HG03469 (cell line): ENCODE results near the gene C20orf173.
"Not testable (repeated sequence)": the region's sequence is repeated elsewhere in the genome, so short reads cannot be mapped to it uniquely, and the experiment has no call there.

Experiments used
- ATAC-seq: cut with Tn5 transposase; IDR thresholded peaks from one replicate; pipeline ENCODE4 v1.9.1; 2021; ENCODE audit warnings: mild to moderate bottlenecking, moderate library complexity, moderate number of reproducible peaks; ENCODE audit not compliant: unreplicated experiment

C20orf173 gene

GRCh38 chr20:35547329-35547728 lies 17.9 kb upstream of the C20orf173 start:
- no peak for ATAC-seq

DNA sequence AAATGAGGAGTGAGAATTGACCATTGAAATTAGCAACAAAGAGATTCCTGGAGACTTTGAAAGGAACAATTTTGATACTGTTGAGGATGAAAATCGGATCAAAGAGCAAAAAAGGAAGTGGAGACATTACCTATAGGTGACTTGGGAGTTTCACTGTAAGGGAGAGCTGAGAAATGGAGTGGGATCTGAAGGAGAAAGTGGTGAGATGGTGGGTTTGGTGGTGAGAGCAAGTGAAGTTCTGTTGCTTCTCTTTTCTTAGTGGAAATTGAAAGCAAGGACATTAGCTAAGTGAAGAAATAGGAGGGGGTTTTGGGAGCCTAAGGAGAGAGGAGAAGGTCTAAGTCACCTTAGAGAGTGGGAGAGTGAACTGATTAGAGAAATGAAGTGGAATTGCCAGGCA lies 16.7 kb upstream of the C20orf173 start:
- ATAC-seq, result no peak

DNA sequence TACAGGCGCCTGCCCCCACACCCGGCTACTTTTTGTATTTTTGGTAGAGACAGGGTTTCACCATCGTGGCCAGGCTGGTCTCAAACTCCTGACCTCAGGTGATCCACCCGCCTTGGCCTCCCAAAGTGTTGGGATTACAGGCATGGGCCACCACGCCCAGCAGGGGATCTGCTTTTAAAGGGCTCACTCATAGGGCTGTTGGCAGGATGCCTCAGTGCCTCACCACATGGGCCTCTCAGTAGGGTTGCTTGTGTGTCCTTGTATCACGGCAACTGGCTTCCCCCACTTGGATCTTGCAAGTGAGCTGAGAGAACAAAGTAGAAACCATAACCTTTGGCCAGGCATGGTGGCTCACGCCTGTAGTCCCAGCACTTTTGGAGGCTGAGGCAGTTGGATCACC lies 15.5 kb upstream of the C20orf173 start:
- not testable (repeated sequence) for ATAC-seq

DNA sequence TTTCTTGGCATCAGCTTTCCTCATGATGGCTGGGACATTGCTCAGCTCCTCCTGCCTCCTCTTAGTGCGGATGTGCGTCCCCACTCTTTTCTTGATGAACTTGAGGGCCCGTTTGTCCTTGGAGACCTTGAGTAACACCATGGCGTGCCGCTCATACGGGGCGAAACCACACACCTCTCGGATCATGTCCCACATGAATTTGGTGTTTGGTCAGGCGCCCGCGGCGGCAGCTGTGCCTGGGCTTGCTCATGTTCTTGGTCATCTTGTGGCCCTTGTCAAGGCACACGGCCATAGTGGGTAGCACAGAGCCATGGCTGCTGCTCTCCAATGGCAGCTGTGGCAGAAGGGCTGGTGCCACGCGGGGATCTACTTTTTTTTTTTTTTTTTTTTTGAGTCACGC lies 15.0 kb upstream of the C20orf173 start:
- ATAC-seq, result no peak

- no peak for ATAC-seq
Observed at GRCh38 chr20:35542990-35543389, 13.5 kb upstream of the C20orf173 start.

DNA sequence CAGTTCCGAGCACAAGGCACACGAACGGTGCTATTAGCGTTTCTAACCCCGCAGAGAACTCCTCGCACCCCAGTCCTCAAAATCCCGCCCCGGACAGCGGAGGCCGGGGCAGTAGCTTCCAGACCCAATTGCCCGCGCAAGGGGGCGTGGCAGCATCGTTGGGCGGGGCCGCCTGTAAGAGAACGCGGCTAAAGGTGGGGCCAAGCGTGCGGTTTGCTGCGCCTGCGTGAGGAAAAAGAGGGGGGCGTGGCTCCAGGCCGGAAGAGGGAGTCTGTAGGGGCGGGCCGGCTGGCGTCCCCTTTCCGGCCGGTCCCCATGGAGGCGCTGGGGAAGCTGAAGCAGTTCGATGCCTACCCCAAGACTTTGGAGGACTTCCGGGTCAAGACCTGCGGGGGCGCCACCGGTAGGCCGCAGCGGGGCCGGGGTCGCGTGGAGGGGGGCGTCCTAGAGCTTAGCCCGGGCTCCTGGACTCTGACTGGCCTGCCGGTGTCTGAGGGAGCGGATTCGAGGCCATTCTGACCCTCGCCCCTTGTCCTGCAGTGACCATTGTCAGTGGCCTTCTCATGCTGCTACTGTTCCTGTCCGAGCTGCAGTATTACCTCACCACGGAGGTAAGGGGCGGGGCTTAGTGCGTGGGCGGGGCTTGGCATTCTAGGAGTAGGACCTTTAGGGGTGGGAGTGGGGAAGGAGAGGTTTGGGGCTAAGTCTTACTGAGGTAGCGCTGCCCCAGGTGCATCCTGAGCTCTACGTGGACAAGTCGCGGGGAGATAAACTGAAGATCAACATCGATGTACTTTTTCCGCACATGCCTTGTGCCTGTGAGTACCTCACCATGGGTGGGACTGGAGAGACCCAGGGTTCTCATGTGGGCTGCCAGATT lies 12.6 kb upstream of the C20orf173 start, which contains the start of gene ERGIC3:
ERGIC3 (plus strand) TSS at position 296 of the 880 bp plus-strand sequence; CDS start at position 316, 20 bp downstream.
- peak; percentile 51 for ATAC-seq

GRCh38 chr20:35541118-35541782 lies 11.8 kb upstream of the C20orf173 start:
- ATAC-seq, result no peak

DNA sequence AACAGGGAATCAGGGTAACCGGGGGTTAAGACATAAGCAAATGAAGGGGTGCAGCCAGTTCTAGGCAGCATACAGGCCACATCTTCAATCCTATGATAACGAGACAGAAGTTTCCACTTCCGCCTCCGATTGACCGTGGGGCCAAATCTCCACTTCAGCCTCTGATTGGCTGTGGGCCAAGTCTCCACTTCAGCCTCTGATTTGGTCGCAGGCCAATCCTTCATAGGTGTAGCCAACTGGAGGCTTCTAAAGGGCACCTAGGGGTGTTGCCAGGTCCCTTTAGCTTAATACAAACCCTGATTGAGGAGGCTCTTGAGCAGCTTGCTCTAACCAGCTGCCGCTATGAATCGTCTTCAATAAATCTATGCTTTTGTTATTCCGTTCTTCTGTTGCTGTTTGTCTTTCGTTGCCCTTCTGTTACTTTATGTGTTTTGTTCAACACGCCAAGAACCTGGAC lies 10.3 kb upstream of the C20orf173 start:
- ATAC-seq, result no peak

- ATAC-seq, result no peak
Observed at GRCh38 chr20:35527122-35527769, 2.2 kb downstream of the C20orf173 start.

DNA sequence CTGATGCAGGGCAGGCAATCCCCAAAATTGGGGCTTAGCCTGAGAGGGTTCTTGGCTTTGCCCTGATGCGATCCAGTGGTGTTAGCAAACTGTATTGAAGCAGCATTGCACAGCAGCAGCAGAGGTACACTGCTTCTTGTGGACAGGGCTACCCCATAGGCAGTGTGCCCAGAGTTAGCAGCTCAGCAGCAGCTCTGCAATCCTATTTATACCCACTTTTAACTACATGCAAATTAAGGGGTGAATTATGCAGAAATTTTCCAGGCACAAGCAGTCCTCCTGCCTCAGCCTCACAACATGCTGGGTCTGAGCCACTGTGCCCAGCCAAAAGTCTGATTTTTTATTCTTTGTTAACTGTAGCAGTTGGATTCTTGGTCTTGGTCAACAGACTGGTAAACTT lies 3.8 kb downstream of the C20orf173 start:
- ATAC-seq, result no peak

- ATAC-seq, result no peak
Observed at GRCh38 chr20:35523298-35523888, 6.1 kb downstream of the C20orf173 start.

- no peak for ATAC-seq
Observed at GRCh38 chr20:35518955-35519354, 10.5 kb downstream of the C20orf173 start.

GRCh38 chr20:35517767-35518166 lies 11.7 kb downstream of the C20orf173 start:
- ATAC-seq, result not testable (repeated sequence)

DNA sequence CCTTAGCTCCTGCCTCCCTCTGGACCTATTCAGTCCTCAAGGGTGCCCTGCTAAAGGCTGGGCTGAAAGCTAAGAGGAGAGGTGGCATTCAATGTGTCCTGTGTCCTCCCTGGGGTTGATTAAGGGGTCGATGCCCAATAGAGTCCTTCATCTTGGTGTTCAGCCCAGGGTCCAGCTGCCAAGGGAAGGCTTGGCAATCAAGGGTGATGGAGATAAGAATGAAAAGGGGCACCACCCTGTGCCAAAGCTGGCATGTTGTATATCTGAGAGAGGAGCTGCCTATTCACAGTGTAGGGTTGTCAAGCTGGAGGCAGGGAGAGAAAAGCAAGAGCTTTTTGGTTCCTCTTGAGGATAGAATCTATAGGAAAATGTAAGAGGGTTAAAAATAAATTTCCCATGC lies 12.3 kb downstream of the C20orf173 start:
- no peak for ATAC-seq

DNA sequence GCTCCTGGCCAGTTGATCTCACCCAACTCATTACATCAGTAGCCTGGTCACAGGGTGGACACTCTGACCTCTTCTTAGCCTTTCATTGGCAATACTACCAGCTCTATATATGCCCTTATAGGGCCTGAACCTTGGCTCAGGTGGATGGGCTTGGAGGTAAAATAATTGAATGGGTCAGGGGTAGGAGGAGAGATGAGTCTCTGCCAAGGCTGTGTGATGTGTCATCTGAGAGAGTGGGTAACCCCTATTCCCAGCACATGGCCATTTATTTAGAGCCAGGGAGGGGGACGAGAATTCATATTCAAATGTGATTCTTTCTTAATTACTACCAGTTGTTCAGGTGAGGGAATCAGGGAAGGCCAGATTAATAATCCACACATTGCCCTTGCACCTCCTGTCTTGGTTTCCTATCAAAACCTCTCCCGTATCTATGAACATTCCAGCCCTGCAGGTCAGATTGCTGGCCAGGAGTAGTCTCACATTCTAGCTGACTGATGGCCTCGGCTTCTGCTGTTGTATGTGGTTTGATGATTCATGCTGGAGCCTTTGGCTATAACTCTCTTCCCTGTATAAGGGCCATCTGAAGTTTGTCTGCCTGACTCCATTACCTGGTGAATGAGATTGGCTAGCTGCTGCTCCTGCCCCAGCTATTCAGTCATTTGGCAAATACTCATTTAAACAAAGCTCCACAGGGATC lies 13.4 kb downstream of the C20orf173 start:
- no peak for ATAC-seq

DNA sequence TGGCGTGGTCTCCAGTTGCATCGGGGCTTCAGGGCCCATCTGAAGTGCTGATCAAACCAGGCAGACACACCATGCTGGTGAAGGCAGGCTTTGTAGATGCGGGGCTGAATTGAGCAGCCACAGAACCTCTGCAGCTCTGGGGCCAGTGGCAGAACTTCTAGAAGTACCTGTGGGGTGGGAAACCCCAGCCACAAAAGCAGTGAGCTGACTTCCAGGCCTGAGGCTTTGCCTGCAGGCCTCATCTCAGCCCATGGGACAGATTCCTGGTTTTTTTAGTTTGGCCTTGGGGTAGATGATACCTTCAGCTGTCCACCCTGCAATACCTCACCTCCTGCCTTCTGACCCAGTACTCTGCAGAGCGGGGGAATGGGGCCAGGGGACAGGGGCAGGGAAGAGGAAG lies 14.1 kb downstream of the C20orf173 start:
- no peak for ATAC-seq

DNA sequence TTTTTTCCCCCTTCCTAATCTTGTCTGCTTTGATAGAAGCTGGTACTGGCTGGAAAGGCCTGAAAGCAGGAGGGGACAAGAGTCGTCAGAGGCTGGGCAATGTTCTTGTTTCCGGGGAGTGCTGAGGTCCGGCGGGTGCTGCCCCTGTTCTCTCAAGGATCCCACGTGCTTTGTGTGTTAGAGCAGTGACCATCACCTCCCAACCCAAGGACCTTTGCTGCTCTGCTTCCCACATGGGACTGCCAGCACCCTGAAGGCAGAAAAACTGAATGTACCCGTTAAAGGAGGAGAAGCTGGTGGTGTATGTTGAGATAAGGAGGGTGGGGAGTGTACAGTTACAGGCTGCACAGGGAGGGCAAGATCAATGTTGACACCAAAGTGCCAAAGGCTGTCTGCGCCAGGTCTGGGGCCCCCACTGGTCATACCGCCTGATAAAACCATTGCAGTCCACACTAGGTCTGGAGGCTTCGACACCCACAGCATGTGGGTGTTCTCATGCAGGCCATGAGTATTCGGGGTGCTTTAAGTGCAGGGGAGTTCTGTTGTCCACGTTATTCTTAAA lies 15.0 kb downstream of the C20orf173 start:
- ATAC-seq, result no peak

GRCh38 chr20:35511814-35512420 lies 17.5 kb downstream of the C20orf173 start:
- ATAC-seq, result no peak

GRCh38 chr20:35510951-35511735 lies 18.3 kb downstream of the C20orf173 start:
- ATAC-seq, result no peak
